Epithelial cell of proximal tubule (primary cell): ENCODE data around the gene TTYH3. TPM values are rescaled to one million over a fixed set of nuclear protein-coding genes. Genes with fewer than 3 reads are reported as not detected.

ENCODE experiments used
- DNase-seq: peaks from one replicate; pipeline ENCODE4 v3.0.0-alpha.2; 2011; ENCODE audit warnings: low read depth
- H3K4me3 ChIP-seq: 2 replicates; pipeline ENCODE4 v1.5.1; 2011; ENCODE audit warnings: low read depth, mild to moderate bottlenecking, low read length
- CTCF ChIP-seq: conservative IDR thresholded peaks from 2 replicates; pipeline ENCODE4 v1.5.1; 2012; ENCODE audit warnings: low read depth, mild to moderate bottlenecking, low read length
- total RNA-seq: library from RNA; depleted of rRNA; stranded (reverse); fragments of >200 nt; gene quantifications from 2 replicates; pipeline ENCODE4 v1.2.3, GENCODE V29; 2015

The TTYH3 gene
- total RNA-seq, 1 donor from 2014 or later, result 97.6 TPM

DNA sequence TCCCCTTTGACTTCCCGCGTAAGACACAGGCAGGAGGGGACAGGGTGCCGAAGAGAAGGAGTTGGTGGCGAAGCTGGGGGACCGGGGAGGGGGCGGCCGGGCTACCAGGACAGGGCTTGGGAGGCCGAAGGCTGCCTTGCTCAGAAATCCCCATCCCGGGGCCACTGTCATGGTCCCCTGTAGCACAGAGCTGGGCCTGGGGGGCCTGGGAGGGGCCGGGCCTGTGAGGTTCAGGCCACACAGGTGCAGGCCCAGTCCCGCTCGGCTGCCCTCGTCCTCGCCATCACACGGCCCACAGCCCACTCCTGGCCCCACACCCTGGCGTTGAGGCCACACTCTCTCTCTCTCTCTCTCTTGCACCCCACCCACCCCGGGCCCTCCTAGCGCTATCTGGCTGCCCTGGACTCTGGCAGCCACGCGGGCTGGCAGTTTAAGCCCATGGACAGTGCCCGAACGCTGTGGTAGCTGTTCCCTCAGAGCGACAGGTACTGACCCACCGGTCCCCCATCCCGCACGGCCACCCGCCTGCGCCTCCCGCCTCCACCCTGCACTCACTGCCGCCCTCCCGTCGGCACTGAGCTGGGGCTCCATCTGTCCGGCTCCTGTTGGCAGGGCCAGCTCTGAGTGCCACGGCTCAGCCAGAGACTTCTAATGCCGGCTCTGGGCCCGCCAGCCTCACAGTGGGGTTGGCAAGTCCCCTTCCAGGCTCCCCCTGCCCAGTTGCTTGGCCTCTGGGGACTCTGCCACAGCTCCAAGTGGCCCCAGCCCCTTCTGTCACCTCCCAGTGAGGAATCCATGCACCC, 28.0 kb downstream of the TTYH3 start:
- no peak for DNase-seq
- H3K4me3 ChIP-seq, result no peak overlapping the region
- TF ChIP-seq CTCF, result no peak

- H3K4me3 ChIP-seq, result no peak overlapping the region
- TF ChIP-seq CTCF, result peak; percentile 57
- DNase-seq, result no peak
These were observed 28.7 kb downstream of the TTYH3 start for GRCh38 chr7:2660359-2661095.

- no peak for TF ChIP-seq CTCF
- no peak for DNase-seq
- no peak overlapping the region for H3K4me3 ChIP-seq
These were observed 29.3 kb downstream of the TTYH3 start for GRCh38 chr7:2661096-2661449.

DNA sequence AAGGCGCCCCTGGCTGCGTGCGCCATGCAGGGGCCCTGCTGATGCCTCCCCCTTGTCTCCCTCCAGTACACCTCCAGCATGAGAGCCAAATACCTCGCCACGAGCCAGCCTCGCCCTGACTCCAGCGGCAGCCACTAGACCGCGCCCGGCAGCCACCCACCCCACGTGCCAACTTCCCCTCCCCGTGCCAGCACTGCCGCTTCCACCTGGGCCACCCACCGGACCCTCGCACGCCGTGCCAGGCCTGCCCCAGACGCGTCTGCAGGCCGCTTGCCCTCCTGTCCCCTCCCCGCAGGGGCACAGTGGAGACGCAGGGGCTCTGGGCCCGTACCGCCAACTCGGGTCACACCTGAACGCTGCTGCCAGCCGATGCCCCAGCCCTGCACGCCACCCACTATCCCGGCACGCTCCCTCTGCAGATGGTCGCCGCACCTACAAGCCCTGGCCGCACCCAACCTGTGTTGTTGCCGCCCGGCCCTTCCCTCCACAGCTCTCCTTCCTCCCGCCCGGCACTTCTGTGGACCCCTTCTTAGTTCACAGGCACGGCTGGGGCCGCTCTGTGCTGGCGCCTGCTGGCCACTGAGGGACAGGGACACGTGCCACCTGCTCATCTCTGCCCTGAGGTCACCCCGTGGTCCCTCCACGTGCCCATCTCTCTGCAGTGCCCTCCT, 30.0 kb downstream of the TTYH3 start:
- peak; percentile 16 for TF ChIP-seq CTCF

GRCh38 chr7:2662273-2663120, 30.7 kb downstream of the TTYH3 start:
- no peak for TF ChIP-seq CTCF

More for the DNA sequence above, 30.0 kb downstream of the TTYH3 start:
- no peak for DNase-seq
- no peak overlapping the region for H3K4me3 ChIP-seq

DNA sequence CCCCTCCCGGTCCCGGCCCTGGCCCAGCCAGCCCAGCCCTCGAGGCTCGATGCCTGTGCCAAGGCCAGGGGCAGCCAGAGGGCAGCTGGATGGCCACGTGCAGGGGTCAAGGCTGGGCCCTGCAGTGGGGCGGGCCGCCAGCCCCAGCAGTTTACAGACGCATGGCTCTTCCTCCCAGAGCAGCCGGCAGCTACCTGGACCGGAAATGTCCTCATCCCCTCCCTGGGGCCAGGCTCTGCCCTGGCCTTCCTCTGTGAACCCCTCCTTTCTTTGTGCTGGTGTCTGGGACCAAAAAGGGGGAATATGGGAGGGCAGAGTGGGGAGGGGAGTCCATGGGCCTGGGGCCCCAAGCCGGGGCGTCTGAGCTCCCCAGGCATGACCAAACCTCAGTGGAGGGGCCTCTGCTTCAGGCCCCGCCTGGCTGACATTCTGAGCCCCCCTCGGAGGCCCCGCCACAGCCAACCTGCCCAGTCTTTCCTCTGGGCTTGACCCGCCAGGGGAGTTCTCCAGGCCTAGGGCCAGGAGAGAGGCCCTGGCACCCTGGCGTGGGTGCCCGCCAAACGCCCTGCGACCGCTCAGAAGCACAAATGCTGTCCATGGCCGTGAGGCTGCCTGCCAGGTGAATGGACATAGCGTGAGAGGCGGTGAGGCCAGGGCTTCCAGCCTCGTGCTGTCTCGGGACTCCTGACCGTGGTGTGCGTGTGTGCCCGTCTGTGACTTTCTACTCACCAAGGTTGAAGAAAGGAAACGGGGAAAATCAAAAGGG, 31.5 kb downstream of the TTYH3 start:
- no peak for DNase-seq
- TF ChIP-seq CTCF, result no peak
- no peak overlapping the region for H3K4me3 ChIP-seq

More at GRCh38 chr7:2662273-2663120, 30.7 kb downstream of the TTYH3 start:
- no peak overlapping the region for H3K4me3 ChIP-seq
- no peak for DNase-seq
